K562 (cell line): Measurements from ENCODE around the gene TMEM53. TPM values are rescaled to one million over a fixed set of nuclear protein-coding genes. Genes with fewer than 3 reads are reported as not detected.

Experiments
- ATAC-seq: fragments of 200-7000 bp; cut with Tn5 transposase; 3 replicates; pipeline ENCODE4 v1.9.1; 2020; ENCODE audit warnings: moderate library complexity
- BruUV-seq: library from RNA; stranded (reverse); fragments of 400-500 nt; replicated peaks from 2 replicates; lab custom pipeline; 2021; lab: Mats Ljungman, UMichigan
- CTCF ChIA-PET: fragments of 300-600 bp; formaldehyde crosslinking; extraction: SDS; loops from one replicate; lab custom pipeline; 2021; ENCODE audit warnings: low intra/inter-chr PET ratio; lab: Yijun Ruan, JAX
- POLR2A ChIA-PET: fragments of 300-600, 350-650 bp; sonication (Branson Sonifier 250); formaldehyde crosslinking; extraction: SDS; loops from one replicate; lab custom pipeline; 2021; ENCODE audit warnings: antibody characterized with exemption, inconsistent platforms; lab: Yijun Ruan, JAX
- DNase-seq, 4 experiments: peaks; one replicate each; pipeline versions ENCODE4 v3.0.0 to v3.0.0-alpha.2; 2011 to 2018; ENCODE audit warnings: low spot score in 3 of 4, mixed read lengths in 3 of 4; ENCODE audit errors: extremely low read depth in 1 of 4
- FAIRE-seq: peaks from 2 replicates; lab custom pipeline; 2011; peaks lifted over from hg19 to GRCh38; lab: Jason Lieb, UNC
- H2AFZ ChIP-seq: 2 replicates; pipeline ENCODE4 v1.6.0; 2011; ENCODE audit warnings: low read depth, low read length, control low read depth, inconsistent platforms
- H3K27ac ChIP-seq: fragments of 200-600 bp; 3 replicates; pipeline ENCODE4 v1.8.0; 2011; ENCODE audit warnings: low read depth, mild to moderate bottlenecking, control low read depth, inconsistent platforms, low read length, moderate library complexity, mixed read lengths; ENCODE audit errors: extremely low read depth
- H3K27me3 ChIP-seq, 2 experiments: fragments of 300-600 bp in 1 of 2; 2 replicates in 1 of 2; 3 replicates in 1 of 2; pipeline versions ENCODE4 v1.6.0 to v1.8.0; 2011; ENCODE audit warnings: inconsistent platforms in 2 of 2, low read length in 2 of 2, mild to moderate bottlenecking in 1 of 2, mixed read lengths in 1 of 2, moderate library complexity in 1 of 2; ENCODE audit not compliant: control insufficient read depth in 2 of 2, insufficient read depth in 2 of 2
- H3K36me3 ChIP-seq: fragments of 300-600 bp; 3 replicates; pipeline ENCODE4 v1.8.0; 2011; ENCODE audit warnings: mild to moderate bottlenecking, low read length, inconsistent platforms; ENCODE audit not compliant: control insufficient read depth, insufficient read depth
- H3K4me1 ChIP-seq, 2 experiments: fragments of 200-600 bp in 1 of 2; replicated peaks in 1 of 2; 2 replicates in 1 of 2; 3 replicates in 1 of 2; pipeline versions ENCODE4 v1.5.1 to v1.8.0; 2011; ENCODE audit warnings: inconsistent platforms in 2 of 2, low read length in 2 of 2, mild to moderate bottlenecking in 1 of 2, mixed read lengths in 1 of 2, moderate library complexity in 1 of 2; ENCODE audit not compliant: control insufficient read depth in 2 of 2, insufficient read depth in 2 of 2
- H3K4me2 ChIP-seq: 2 replicates; pipeline ENCODE4 v1.6.1; 2011; ENCODE audit warnings: low read length, control low read depth, inconsistent platforms, mixed read lengths; ENCODE audit not compliant: insufficient read depth
- H3K4me3 ChIP-seq: fragments of 200-600 bp; sonication (generic), shearing (Covaris generic); 2 replicates; pipeline ENCODE4 v1.5.1; 2016; ENCODE audit warnings: control low read depth, inconsistent platforms
- H3K79me2 ChIP-seq: fragments of 200-600 bp; 3 replicates; pipeline ENCODE4 v1.8.0; 2011; ENCODE audit warnings: low read length, inconsistent platforms; ENCODE audit not compliant: control insufficient read depth, insufficient read depth
- H3K9ac ChIP-seq, 2 experiments: 2 replicates each; pipeline versions ENCODE4 v1.6.0 to v1.6.1; 2011; ENCODE audit warnings: low read depth in 2 of 2, low read length in 2 of 2, control low read depth in 1 of 2, inconsistent platforms in 1 of 2, mild to moderate bottlenecking in 1 of 2, mixed read lengths in 1 of 2; ENCODE audit not compliant: insufficient read depth in 1 of 2
- H3K9me1 ChIP-seq: one replicate; pipeline ENCODE4 v1.6.0; 2011; ENCODE audit warnings: inconsistent platforms, mild to moderate bottlenecking, low read length, moderate library complexity; ENCODE audit not compliant: control insufficient read depth, insufficient read depth
- H3K9me3 ChIP-seq: replicated peaks from 2 replicates; pipeline ENCODE4 v1.5.1; 2011; ENCODE audit warnings: low read depth, low read length, inconsistent platforms; ENCODE audit not compliant: control insufficient read depth, insufficient read depth
- H4K20me1 ChIP-seq: replicated peaks from 2 replicates; pipeline ENCODE4 v1.6.1; 2011; ENCODE audit warnings: low read length, inconsistent platforms, mixed read lengths; ENCODE audit not compliant: control insufficient read depth, insufficient read depth
- BDP1 ChIP-seq: IDR thresholded peaks from 3 replicates; pipeline ENCODE4 v1.6.1; 2011; ENCODE audit not compliant: insufficient read length, insufficient read depth
- CBFA2T3 ChIP-seq: fragments of 450-650 bp; IDR thresholded peaks from 2 replicates; pipeline ENCODE4 v1.6.1; 2017
- DPF2 ChIP-seq: fragments of 450-650 bp; IDR thresholded peaks from 2 replicates; pipeline ENCODE4 v1.6.1; 2016
- NCOA1 ChIP-seq: fragments of 450-650 bp; IDR thresholded peaks from 2 replicates; pipeline ENCODE4 v1.6.1; 2016; ENCODE audit warnings: low read depth
- NR1H2 ChIP-seq: sonication (generic); formaldehyde crosslinking; IDR thresholded peaks from 2 replicates; pipeline ENCODE4 v1.4.0; 2020; ENCODE audit warnings: mild to moderate bottlenecking, missing genetic modification reagents
- PHB2 ChIP-seq: fragments of 450-650 bp; IDR thresholded peaks from 2 replicates; pipeline ENCODE4 v1.6.1; 2017; ENCODE audit warnings: low read depth
- U2AF2 ChIP-seq: fragments of 200-400 bp; formaldehyde crosslinking; optimal IDR thresholded peaks from 2 replicates; pipeline ENCODE3; 2017; ENCODE audit warnings: low read depth, mild to moderate bottlenecking, low read length
- ZBTB1 ChIP-seq: sonication (generic); formaldehyde crosslinking; IDR thresholded peaks from 2 replicates; pipeline ENCODE4 v1.8.1; 2023; ENCODE audit warnings: missing genetic modification reagents, low read depth, mild to moderate bottlenecking, borderline replicate concordance
- ZNF699 ChIP-seq: fragments of 250-450 bp; sonication (Bioruptor Pico); IDR thresholded peaks from 2 replicates; pipeline ENCODE4 v1.8.0; 2021; ENCODE audit warnings: mild to moderate bottlenecking, moderate library complexity; ENCODE audit not compliant: insufficient replicate concordance
- ZNF707 ChIP-seq: fragments of 250-450 bp; sonication (Bioruptor Pico); conservative IDR thresholded peaks from 2 replicates; pipeline ENCODE4 v1.8.0; 2022; ENCODE audit warnings: inconsistent platforms, mild to moderate bottlenecking, moderate library complexity
- ZNF75A ChIP-seq: fragments of 450-650 bp; formaldehyde crosslinking; IDR thresholded peaks from 2 replicates; pipeline ENCODE4 v1.4.0; 2020; ENCODE audit warnings: mild to moderate bottlenecking
- ZNF785 ChIP-seq: fragments of 250-450 bp; sonication (Bioruptor Pico); IDR thresholded peaks from 2 replicates; pipeline ENCODE4 v1.4.0; 2020; ENCODE audit warnings: mild to moderate bottlenecking
- WGBS: fragments of 100-300 bp; shearing (Covaris generic); methylation state at CpG from one replicate; pipeline ENCODE4 v1.1.6; 2016; ENCODE audit warnings: low coverage, mixed read lengths; ENCODE audit not compliant: insufficient coverage; ENCODE audit errors: missing lambda C conversion rate; 5-methylcytosine and 5-hydroxymethylcytosine counted together
- in situ Hi-C: fragments of 300-500 bp; cut with MboI; formaldehyde crosslinking; loops from 4 replicates; pipeline ENCODE4 v1.15.0; 2018; ENCODE audit warnings: inconsistent platforms, mixed read lengths
- intact Hi-C: fragments of 100-400 bp; cut with micrococcal nuclease; formaldehyde crosslinking; loops from 2 replicates; pipeline ENCODE4 v1.14.2; 2022
- polyA plus RNA-seq, 8 experiments: library from polyadenylated mRNA; depleted of rRNA in 4 of 8; stranded (reverse) in 5 of 8; unstranded in 3 of 8; fragments of >200 nt; fragmentation: Nextera tagmentation in 2 of 8; fragmentation: Illumina TruSeq in 1 of 8; extraction: Ambion mirVana in 2 of 8; extraction: Trizol in 1 of 8; gene quantifications; 2 replicates each; pipeline versions ENCODE4 v1.2.1 to v1.2.3, GENCODE V29; 2011 to 2014; ENCODE audit warnings: inconsistent platforms in 1 of 8, missing spikeins in 1 of 8
- total RNA-seq, 7 experiments: library from RNA; depleted of rRNA in 6 of 7; stranded (reverse); fragments of >200 nt in 6 of 7; fragmentation: Illumina TruSeq in 2 of 7; extraction: Trizol in 2 of 7; gene quantifications; 2 replicates each; pipeline versions ENCODE4 v1.2.1 to v1.2.3, GENCODE V29; 2011 to 2021; ENCODE audit warnings: low replicate concordance in 1 of 7
- TF ChIP-seq, protein P1 (sequence below): fragments of 450-650 bp; IDR thresholded peaks from one replicate; pipeline ENCODE4 v1.6.1; 2018; ENCODE audit warnings: mild to moderate bottlenecking, moderate library complexity; ENCODE audit not compliant: partially characterized antibody
- TF ChIP-seq, protein P2 (sequence below): fragments of 250-450 bp; sonication (Bioruptor Pico); IDR thresholded peaks from 2 replicates; pipeline ENCODE4 v1.4.0; 2020; ENCODE audit warnings: mild to moderate bottlenecking, moderate library complexity
- TF ChIP-seq, protein P3 (sequence below): sonication (generic); formaldehyde crosslinking; IDR thresholded peaks from 2 replicates; pipeline ENCODE4 v1.8.0; 2022; ENCODE audit warnings: missing genetic modification reagents, mild to moderate bottlenecking, borderline replicate concordance
- TF ChIP-seq, protein P4 (sequence below): fragments of 450-650 bp; formaldehyde crosslinking; IDR thresholded peaks from 2 replicates; pipeline ENCODE4 v1.4.0; 2020; ENCODE audit warnings: mild to moderate bottlenecking, moderate library complexity

TMEM53 gene
- total and polyA plus RNA-seq, 9 of the 15 experiments (the other 6 are each of a cell fraction or from before 2014, with no cell fraction given) = 0.23 to 3.7 (median 2.0) TPM

DNA sequence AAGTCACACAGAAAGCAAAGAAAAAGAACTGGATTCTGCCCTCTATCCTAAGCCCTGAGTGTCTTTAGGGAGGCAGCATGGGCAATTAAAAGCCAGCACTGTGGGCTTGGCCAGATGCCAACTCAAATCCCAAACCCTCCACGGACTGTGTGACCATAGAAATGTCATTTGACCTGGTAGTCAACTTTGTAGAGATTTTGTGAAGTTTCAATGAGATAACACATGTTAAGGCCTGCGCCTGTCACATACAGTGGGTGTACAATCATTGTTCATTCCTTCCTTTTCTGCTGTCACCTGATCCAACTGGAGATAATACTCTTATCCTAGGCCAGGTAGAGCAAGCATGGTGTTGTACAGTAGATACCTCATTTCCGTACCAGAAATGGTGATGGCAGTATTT, 54.2 kb downstream of the TMEM53 start (continued):
- TF ChIP-seq U2AF2 (no peak), ZNF75A (CRISPR knock-in tag) (no peak), NR1H2 (CRISPR knock-in tag) (no peak), DPF2 (no peak), ZNF785 (no peak), ZNF707 (CRISPR knock-in tag) (no peak), CBFA2T3 (peak; percentile 69), BDP1 (no peak), NCOA1 (no peak), ZBTB1 (CRISPR knock-in tag) (no peak), PHB2 (no peak)
- TF ChIP-seq, all 486 proteins: peak for 9

DNA sequence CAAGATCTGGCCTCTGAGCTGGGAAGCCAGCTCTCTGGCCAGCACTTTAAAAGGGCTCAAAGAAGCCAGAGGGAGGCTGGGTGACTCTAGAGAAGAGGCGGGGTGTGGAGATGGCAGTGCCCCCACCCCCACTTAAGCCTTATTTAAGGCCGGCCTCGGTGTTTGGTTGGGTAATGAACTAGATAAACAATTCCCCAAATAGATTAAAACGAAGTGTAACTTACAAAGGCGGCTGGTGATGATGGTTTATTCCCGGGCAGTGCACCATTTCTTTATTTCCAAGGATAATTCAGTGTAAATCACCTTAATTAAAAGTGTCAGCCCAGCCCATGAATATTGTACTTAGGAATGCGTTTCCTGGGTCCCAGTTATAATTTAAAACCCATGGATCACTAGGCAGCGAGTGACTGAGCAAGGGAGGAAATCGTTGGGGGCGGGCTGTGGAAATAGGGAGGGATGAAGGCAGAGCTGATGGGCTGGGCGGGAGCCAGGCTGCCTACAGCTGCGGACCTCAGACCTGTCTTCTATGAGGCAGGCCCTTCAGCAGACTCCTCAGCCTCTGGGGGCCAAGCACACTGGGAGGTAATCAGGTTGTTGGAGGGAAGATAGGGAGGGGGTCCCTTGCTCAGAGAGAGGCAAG, 54.9 kb downstream of the TMEM53 start:
- H3K4me1 ChIP-seq = peaks cover 19 to 28% of the 10 kb centered on the region in 2 experiments
- H3K27me3 ChIP-seq = no peaks in the 10 kb centered on the region
- in situ Hi-C loops (no loop called here), intact Hi-C loops (no loop called here)
- no peak for FAIRE-seq
- no peak overlapping the region for H3K27ac ChIP-seq
- DNase-seq = peak in 1 of 4 experiments; percentile 29
- H3K79me2 ChIP-seq = no peaks in the 10 kb centered on the region
- no TSS peak for BruUV-seq
- ChIA-PET POLR2A (interaction anchor here (0.7 to 12.0 kb wide), 5 partner anchors 11 to 275 kb away, joined by 3 to 122 read pairs (median 4); no protein-coding TSS in a partner anchor), CTCF (no interaction called here)
- H3K9ac ChIP-seq = peak overlapping the region in 1 of 2 experiments; percentile 21; a peak in 1 of 4 replicates
- H3K36me3 ChIP-seq = no peaks in the 10 kb centered on the region
- no peak for ATAC-seq
- no peaks in the 10 kb centered on the region for H3K9me3 ChIP-seq
- peaks cover 3% of the 10 kb centered on the region; the same call in 1 of the 2 replicates for H4K20me1 ChIP-seq
- no peak overlapping the region for H3K4me3 ChIP-seq
- 45% methylated on average over 12 of the region's 12 CpGs for WGBS
- no peak overlapping the region for H2AFZ ChIP-seq
- no peak overlapping the region for H3K4me2 ChIP-seq
- no peaks in the 10 kb centered on the region for H3K9me1 ChIP-seq
- TF ChIP-seq, protein P1, sequence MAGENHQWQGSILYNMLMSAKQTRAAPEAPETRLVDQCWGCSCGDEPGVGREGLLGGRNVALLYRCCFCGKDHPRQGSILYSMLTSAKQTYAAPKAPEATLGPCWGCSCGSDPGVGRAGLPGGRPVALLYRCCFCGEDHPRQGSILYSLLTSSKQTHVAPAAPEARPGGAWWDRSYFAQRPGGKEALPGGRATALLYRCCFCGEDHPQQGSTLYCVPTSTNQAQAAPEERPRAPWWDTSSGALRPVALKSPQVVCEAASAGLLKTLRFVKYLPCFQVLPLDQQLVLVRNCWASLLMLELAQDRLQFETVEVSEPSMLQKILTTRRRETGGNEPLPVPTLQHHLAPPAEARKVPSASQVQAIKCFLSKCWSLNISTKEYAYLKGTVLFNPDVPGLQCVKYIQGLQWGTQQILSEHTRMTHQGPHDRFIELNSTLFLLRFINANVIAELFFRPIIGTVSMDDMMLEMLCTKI = no peak
- TF ChIP-seq, protein P2, sequence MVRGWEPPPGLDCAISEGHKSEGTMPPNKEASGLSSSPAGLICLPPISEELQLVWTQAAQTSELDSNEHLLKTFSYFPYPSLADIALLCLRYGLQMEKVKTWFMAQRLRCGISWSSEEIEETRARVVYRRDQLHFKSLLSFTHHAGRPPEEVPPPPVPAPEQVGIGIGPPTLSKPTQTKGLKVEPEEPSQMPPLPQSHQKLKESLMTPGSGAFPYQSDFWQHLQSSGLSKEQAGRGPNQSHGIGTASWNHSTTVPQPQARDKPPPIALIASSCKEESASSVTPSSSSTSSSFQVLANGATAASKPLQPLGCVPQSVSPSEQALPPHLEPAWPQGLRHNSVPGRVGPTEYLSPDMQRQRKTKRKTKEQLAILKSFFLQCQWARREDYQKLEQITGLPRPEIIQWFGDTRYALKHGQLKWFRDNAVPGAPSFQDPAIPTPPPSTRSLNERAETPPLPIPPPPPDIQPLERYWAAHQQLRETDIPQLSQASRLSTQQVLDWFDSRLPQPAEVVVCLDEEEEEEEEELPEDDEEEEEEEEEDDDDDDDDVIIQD (CRISPR knock-in tag) = no peak
- TF ChIP-seq ZNF699 (CRISPR knock-in tag) = no peak
- TF ChIP-seq, protein P3, sequence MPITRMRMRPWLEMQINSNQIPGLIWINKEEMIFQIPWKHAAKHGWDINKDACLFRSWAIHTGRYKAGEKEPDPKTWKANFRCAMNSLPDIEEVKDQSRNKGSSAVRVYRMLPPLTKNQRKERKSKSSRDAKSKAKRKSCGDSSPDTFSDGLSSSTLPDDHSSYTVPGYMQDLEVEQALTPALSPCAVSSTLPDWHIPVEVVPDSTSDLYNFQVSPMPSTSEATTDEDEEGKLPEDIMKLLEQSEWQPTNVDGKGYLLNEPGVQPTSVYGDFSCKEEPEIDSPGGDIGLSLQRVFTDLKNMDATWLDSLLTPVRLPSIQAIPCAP (CRISPR knock-in tag) = no peak
- TF ChIP-seq, protein P4, sequence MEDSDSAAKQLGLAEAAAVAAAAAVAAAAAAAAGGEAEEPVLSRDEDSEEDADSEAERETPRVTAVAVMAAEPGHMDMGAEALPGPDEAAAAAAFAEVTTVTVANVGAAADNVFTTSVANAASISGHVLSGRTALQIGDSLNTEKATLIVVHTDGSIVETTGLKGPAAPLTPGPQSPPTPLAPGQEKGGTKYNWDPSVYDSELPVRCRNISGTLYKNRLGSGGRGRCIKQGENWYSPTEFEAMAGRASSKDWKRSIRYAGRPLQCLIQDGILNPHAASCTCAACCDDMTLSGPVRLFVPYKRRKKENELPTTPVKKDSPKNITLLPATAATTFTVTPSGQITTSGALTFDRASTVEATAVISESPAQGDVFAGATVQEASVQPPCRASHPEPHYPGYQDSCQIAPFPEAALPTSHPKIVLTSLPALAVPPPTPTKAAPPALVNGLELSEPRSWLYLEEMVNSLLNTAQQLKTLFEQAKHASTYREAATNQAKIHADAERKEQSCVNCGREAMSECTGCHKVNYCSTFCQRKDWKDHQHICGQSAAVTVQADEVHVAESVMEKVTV (CRISPR knock-in tag) = no peak
